Mononuclear cell (primary cell): Measurements from ENCODE around the gene FH. TPM values are rescaled to one million over a fixed set of nuclear protein-coding genes. Genes with fewer than 3 reads are reported as not detected.

Experiments
- H3K27me3 ChIP-seq: 2 replicates; pipeline ENCODE4 v1.6.0; 2011; ENCODE audit warnings: low read length, control low read depth; ENCODE audit not compliant: insufficient read depth
- H3K4me1 ChIP-seq: 2 replicates; pipeline ENCODE4 v1.5.1; 2011; ENCODE audit warnings: mild to moderate bottlenecking, low read length, control low read depth; ENCODE audit not compliant: insufficient read depth
- H3K4me3 ChIP-seq: 2 replicates; pipeline ENCODE4 v1.5.1; 2011; ENCODE audit warnings: mild to moderate bottlenecking, low read length, moderate library complexity
- H3K9me3 ChIP-seq: 2 replicates; pipeline ENCODE4 v1.5.1; 2011; ENCODE audit warnings: low read depth, mild to moderate bottlenecking, control low read depth, low read length
- total RNA-seq: library from RNA; depleted of rRNA; stranded (reverse); fragments of >200 nt; gene quantifications from one replicate; pipeline ENCODE4 v1.2.3, GENCODE V29; 2012

Gene FH
- 21.9 TPM for total RNA-seq

- Histone ChIP-seq H3K27me3 (peaks cover 24% of the 10 kb centered on the region), H3K4me3 (peak within 1 kb of the TSS; percentile 71), H3K4me1 (peaks cover 12% of the 10 kb centered on the region), H3K9me3 (no peaks in the 10 kb centered on the region)
These were observed at the start of gene FH for GRCh38 chr1:241519308-241520079. Gene FH (minus strand): TSS chr1:241519755. CDS start chr1:241519722, 33 bp downstream.

- H3K4me3 ChIP-seq, result no peak overlapping the region
- H3K27me3 ChIP-seq, result no peaks in the 10 kb centered on the region
- H3K9me3 ChIP-seq, result no peaks in the 10 kb centered on the region
- peaks cover 15% of the 10 kb centered on the region for H3K4me1 ChIP-seq
These were observed 41.3 kb upstream of the FH start for GRCh38 chr1:241560849-241561187.

- Histone ChIP-seq H3K9me3 (no peaks in the 10 kb centered on the region), H3K4me1 (peaks cover 15% of the 10 kb centered on the region), H3K27me3 (no peaks in the 10 kb centered on the region), H3K4me3 (no peak overlapping the region)
These were observed 40.7 kb upstream of the FH start for GRCh38 chr1:241560146-241560848.

- no peaks in the 10 kb centered on the region for H3K27me3 ChIP-seq
- H3K4me3 ChIP-seq, result no peak overlapping the region
- peaks cover 22% of the 10 kb centered on the region for H3K4me1 ChIP-seq
- no peaks in the 10 kb centered on the region for H3K9me3 ChIP-seq
These were observed 38.1 kb upstream of the FH start for GRCh38 chr1:241557551-241558193.

- Histone ChIP-seq H3K27me3 (no peaks in the 10 kb centered on the region), H3K4me1 (peaks cover 28% of the 10 kb centered on the region), H3K4me3 (no peak overlapping the region), H3K9me3 (no peaks in the 10 kb centered on the region)
These were observed 37.5 kb upstream of the FH start for GRCh38 chr1:241557031-241557430.

GRCh38 chr1:241555526-241555925 is 36.0 kb upstream of the FH start:
- H3K9me3 ChIP-seq, result no peaks in the 10 kb centered on the region
- H3K4me1 ChIP-seq, result peaks cover 30% of the 10 kb centered on the region
- no peaks in the 10 kb centered on the region for H3K27me3 ChIP-seq
- H3K4me3 ChIP-seq, result no peak overlapping the region

GRCh38 chr1:241553886-241554592 is 34.5 kb upstream of the FH start:
- Histone ChIP-seq H3K27me3 (no peaks in the 10 kb centered on the region), H3K4me1 (peaks cover 28% of the 10 kb centered on the region), H3K4me3 (no peak overlapping the region), H3K9me3 (no peaks in the 10 kb centered on the region)

- no peaks in the 10 kb centered on the region for H3K27me3 ChIP-seq
- peaks cover 28% of the 10 kb centered on the region for H3K4me1 ChIP-seq
- H3K4me3 ChIP-seq, result peak overlapping the region; percentile 30
- H3K9me3 ChIP-seq, result no peaks in the 10 kb centered on the region
These were observed 32.4 kb upstream of the FH start for GRCh38 chr1:241551759-241552638.

- no peaks in the 10 kb centered on the region for H3K27me3 ChIP-seq
These were observed 30.8 kb upstream of the FH start for GRCh38 chr1:241550318-241550717.

GRCh38 chr1:241548008-241548407 is 28.5 kb upstream of the FH start:
- Histone ChIP-seq H3K4me3 (no peak overlapping the region), H3K4me1 (peaks cover 23% of the 10 kb centered on the region), H3K9me3 (no peaks in the 10 kb centered on the region), H3K27me3 (no peaks in the 10 kb centered on the region)

More at GRCh38 chr1:241550318-241550717, 30.8 kb upstream of the FH start:
- no peak overlapping the region for H3K4me3 ChIP-seq
- H3K4me1 ChIP-seq, result peaks cover 28% of the 10 kb centered on the region
- H3K9me3 ChIP-seq, result no peaks in the 10 kb centered on the region

- Histone ChIP-seq H3K4me1 (peaks cover 11% of the 10 kb centered on the region), H3K27me3 (no peaks in the 10 kb centered on the region), H3K9me3 (no peaks in the 10 kb centered on the region), H3K4me3 (no peak overlapping the region)
These were observed 22.8 kb upstream of the FH start for GRCh38 chr1:241542199-241542907.

GRCh38 chr1:241536969-241537368 is 17.4 kb upstream of the FH start:
- Histone ChIP-seq H3K4me1 (peaks cover 20% of the 10 kb centered on the region), H3K4me3 (no peak overlapping the region), H3K27me3 (no peaks in the 10 kb centered on the region), H3K9me3 (no peaks in the 10 kb centered on the region)

- peaks cover 20% of the 10 kb centered on the region for H3K4me1 ChIP-seq
- H3K27me3 ChIP-seq, result no peaks in the 10 kb centered on the region
- H3K4me3 ChIP-seq, result no peak overlapping the region
- no peaks in the 10 kb centered on the region for H3K9me3 ChIP-seq
These were observed 16.7 kb upstream of the FH start for GRCh38 chr1:241536304-241536703.
